Purkinje cell (primary cell): ENCODE measurements around the gene SLC30A5. TPM values are rescaled to one million over a fixed set of nuclear protein-coding genes. Genes with fewer than 3 reads are reported as not detected.

Experiments used
- polyA plus RNA-seq: library from polyadenylated mRNA; unstranded; fragments of >200 nt; fragmentation: Nextera tagmentation; gene quantifications from 2 replicates; pipeline ENCODE4 v1.2.1, GENCODE V29; 2014

SLC30A5 gene
- 58.1 and 111 TPM in 2 replicates for polyA plus RNA-seq

GRCh38 chr5:69093771-69094482, at the start of gene SLC30A5:
Gene SLC30A5 (plus strand): TSS chr5:69094014. CDS start chr5:69094256, 242 bp downstream.

DNA sequence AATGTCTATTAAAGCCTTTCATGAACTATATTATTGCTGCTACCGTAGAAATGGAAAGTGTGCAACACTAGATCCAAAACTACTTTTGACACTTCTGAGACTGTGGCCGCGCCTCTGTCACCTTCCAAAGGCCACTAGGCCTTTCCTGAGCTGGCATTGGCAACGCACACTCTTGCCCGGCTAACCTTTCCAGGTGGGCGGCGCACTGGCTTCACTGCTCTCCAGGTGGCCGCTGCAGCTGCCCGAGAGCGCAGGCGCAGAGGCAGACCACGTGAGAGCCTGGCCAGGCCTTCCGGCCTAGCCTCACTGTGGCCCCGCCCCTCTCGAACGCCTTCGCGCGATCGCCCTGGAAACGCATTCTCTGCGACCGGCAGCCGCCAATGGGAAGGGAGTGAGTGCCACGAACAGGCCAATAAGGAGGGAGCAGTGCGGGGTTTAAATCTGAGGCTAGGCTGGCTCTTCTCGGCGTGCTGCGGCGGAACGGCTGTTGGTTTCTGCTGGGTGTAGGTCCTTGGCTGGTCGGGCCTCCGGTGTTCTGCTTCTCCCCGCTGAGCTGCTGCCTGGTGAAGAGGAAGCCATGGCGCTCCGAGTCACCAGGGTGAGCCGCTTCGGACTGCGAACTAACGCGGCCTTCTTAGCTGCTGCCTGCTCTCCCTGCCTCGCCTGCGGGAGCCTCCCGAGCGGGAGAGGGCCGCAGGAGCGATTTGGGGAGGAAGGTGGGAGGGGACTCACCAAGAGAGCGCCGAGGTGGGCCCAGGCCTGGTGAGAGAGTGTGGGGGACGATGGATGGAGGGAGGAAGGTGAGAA, 73.1 kb downstream of the SLC30A5 start, which contains the start of gene CCNB1:
Gene CCNB1 (plus strand): TSS at position 465 of the 807 bp plus-strand sequence. CDS start 113 bp downstream, at position 578.

Other genes with a start within 250 kb of the SLC30A5 start
- 33.9 and 52.2 TPM in 2 replicates for gene CCNB1, start 73.1 kb downstream of the SLC30A5 start, polyA plus RNA-seq
- gene CENPH, start 95.6 kb downstream of the SLC30A5 start, polyA plus RNA-seq: 0.24 and 2.6 TPM in 2 replicates
- gene CDK7, start 140.9 kb downstream of the SLC30A5 start, polyA plus RNA-seq: 90.1 and 138 TPM in 2 replicates
- gene CCDC125, start 238.8 kb downstream of the SLC30A5 start, polyA plus RNA-seq: 34.2 and 37.3 TPM in 2 replicates